Stomach smooth muscle (tissue), 2 donors: Measurements from ENCODE around the gene SULF2.

ENCODE experiments used
- H3K27ac ChIP-seq: one replicate; pipeline ENCODE4 v1.7.0; 2013; ENCODE audit warnings: mild to moderate bottlenecking, low read length, inconsistent platforms
- H3K27me3 ChIP-seq, 2 donors: one replicate each; pipeline ENCODE4 v1.7.0; 2013; ENCODE audit warnings: low read length in 2 of 2; ENCODE audit not compliant: insufficient read depth in 2 of 2, control insufficient read depth in 1 of 2
- H3K36me3 ChIP-seq, 2 donors: one replicate each; pipeline ENCODE4 v1.7.0; 2013; ENCODE audit warnings: low read length in 2 of 2; ENCODE audit not compliant: control insufficient read depth in 2 of 2, insufficient read depth in 2 of 2
- H3K4me1 ChIP-seq: one replicate; pipeline ENCODE4 v1.7.0; 2013; ENCODE audit warnings: low read length; ENCODE audit not compliant: control insufficient read depth, insufficient read depth
- H3K4me3 ChIP-seq, 2 donors: one replicate each; pipeline ENCODE4 v1.7.0; 2013; ENCODE audit warnings: low read length in 2 of 2
- H3K9ac ChIP-seq, 2 donors: one replicate each; pipeline ENCODE4 v1.7.0; 2013; ENCODE audit warnings: low read length in 2 of 2, mild to moderate bottlenecking in 1 of 2
- H3K9me3 ChIP-seq, 2 donors: one replicate each; pipeline ENCODE4 v1.7.0; 2013; ENCODE audit warnings: low read length in 2 of 2; ENCODE audit not compliant: control insufficient read depth in 2 of 2
- donor health status: healthy.
- donor health status: Pancreatic carcinoma.

SULF2 gene

GRCh38 chr20:47672886-47673670 lies 112.2 kb downstream of the SULF2 start:
- Histone ChIP-seq H3K27ac (no peak overlapping the region), H3K4me3 (no peak overlapping the region), H3K9me3 (no peaks in the 10 kb centered on the region), H3K9ac (no peak overlapping the region), H3K4me1 (peaks cover 3% of the 10 kb centered on the region), H3K36me3 (peaks cover 11 to 12% of the 10 kb centered on the region in 2 donors), H3K27me3 (no peaks in the 10 kb centered on the region)

GRCh38 chr20:47672166-47672565 lies 113.1 kb downstream of the SULF2 start:
- Histone ChIP-seq H3K27ac (no peak overlapping the region), H3K36me3 (peaks cover 7 to 11% of the 10 kb centered on the region in 2 donors), H3K9me3 (no peaks in the 10 kb centered on the region), H3K4me3 (no peak overlapping the region), H3K27me3 (no peaks in the 10 kb centered on the region), H3K9ac (no peak overlapping the region), H3K4me1 (no peaks in the 10 kb centered on the region)

- H3K4me3 ChIP-seq = no peak overlapping the region
- no peaks in the 10 kb centered on the region for H3K27me3 ChIP-seq
- no peak overlapping the region for H3K9ac ChIP-seq
- H3K27ac ChIP-seq = no peak overlapping the region
- H3K36me3 ChIP-seq = peaks cover 4 to 8% of the 10 kb centered on the region in 2 donors
- no peaks in the 10 kb centered on the region for H3K4me1 ChIP-seq
- no peaks in the 10 kb centered on the region for H3K9me3 ChIP-seq
These were observed 114.4 kb downstream of the SULF2 start for GRCh38 chr20:47670913-47671312.

GRCh38 chr20:47669927-47670890 lies 115.1 kb downstream of the SULF2 start:
- Histone ChIP-seq H3K9me3 (no peaks in the 10 kb centered on the region), H3K9ac (no peak overlapping the region), H3K4me1 (no peaks in the 10 kb centered on the region), H3K4me3 (no peak overlapping the region), H3K27me3 (no peaks in the 10 kb centered on the region), H3K27ac (no peak overlapping the region), H3K36me3 (peaks cover 5 to 9% of the 10 kb centered on the region in 2 donors)

GRCh38 chr20:47669489-47669888 lies 115.8 kb downstream of the SULF2 start:
- H3K36me3 ChIP-seq = peaks cover 5 to 7% of the 10 kb centered on the region in 2 donors
- no peak overlapping the region for H3K27ac ChIP-seq
- no peak overlapping the region for H3K9ac ChIP-seq
- no peaks in the 10 kb centered on the region for H3K9me3 ChIP-seq
- H3K4me3 ChIP-seq = no peak overlapping the region
- no peaks in the 10 kb centered on the region for H3K27me3 ChIP-seq
- H3K4me1 ChIP-seq = peaks cover under 1% of the 10 kb centered on the region

- Histone ChIP-seq H3K27ac (no peak overlapping the region), H3K4me3 (no peak overlapping the region), H3K4me1 (peaks cover 4% of the 10 kb centered on the region), H3K36me3 (peaks cover 3 to 7% of the 10 kb centered on the region in 2 donors), H3K9me3 (no peaks in the 10 kb centered on the region), H3K9ac (no peak overlapping the region), H3K27me3 (no peaks in the 10 kb centered on the region)
These were observed 116.2 kb downstream of the SULF2 start for GRCh38 chr20:47669152-47669425.

- Histone ChIP-seq H3K4me1 (peaks cover 8% of the 10 kb centered on the region), H3K4me3 (no peak overlapping the region), H3K9me3 (no peaks in the 10 kb centered on the region), H3K27ac (no peak overlapping the region), H3K27me3 (no peaks in the 10 kb centered on the region), H3K36me3 (peaks cover 3 to 7% of the 10 kb centered on the region in 2 donors), H3K9ac (no peak overlapping the region)
These were observed 116.7 kb downstream of the SULF2 start for GRCh38 chr20:47668313-47669151.

- Histone ChIP-seq H3K9me3 (no peaks in the 10 kb centered on the region), H3K4me1 (peaks cover 8% of the 10 kb centered on the region), H3K4me3 (no peak overlapping the region), H3K36me3 (peaks cover 2 to 6% of the 10 kb centered on the region in 2 donors), H3K27me3 (no peaks in the 10 kb centered on the region), H3K9ac (no peak overlapping the region), H3K27ac (no peak overlapping the region)
These were observed 117.6 kb downstream of the SULF2 start for GRCh38 chr20:47667531-47668312.

- no peaks in the 10 kb centered on the region for H3K9me3 ChIP-seq
- H3K27ac ChIP-seq = no peak overlapping the region
- no peak overlapping the region for H3K4me3 ChIP-seq
- peaks cover 7 to 9% of the 10 kb centered on the region in 2 donors for H3K36me3 ChIP-seq
- no peak overlapping the region for H3K9ac ChIP-seq
- H3K27me3 ChIP-seq = no peaks in the 10 kb centered on the region
- H3K4me1 ChIP-seq = peaks cover 8% of the 10 kb centered on the region
These were observed 118.2 kb downstream of the SULF2 start for GRCh38 chr20:47667086-47667485.

- no peak overlapping the region for H3K27ac ChIP-seq
- H3K4me3 ChIP-seq = no peak overlapping the region
- peaks cover 8% of the 10 kb centered on the region for H3K4me1 ChIP-seq
- peaks cover 13 to 15% of the 10 kb centered on the region in 2 donors for H3K36me3 ChIP-seq
- no peaks in the 10 kb centered on the region for H3K9me3 ChIP-seq
- H3K27me3 ChIP-seq = no peaks in the 10 kb centered on the region
- no peak overlapping the region for H3K9ac ChIP-seq
These were observed 119.0 kb downstream of the SULF2 start for GRCh38 chr20:47666304-47666703.
